Measurements from ENCODE around the gene SYT8. TPM values are rescaled to one million over a fixed set of nuclear protein-coding genes. Genes with fewer than 3 reads are reported as not detected.

Gene SYT8
- total RNA-seq, 6 experiments from 2014 or later: 0.68 TPM; not detected in 5

- H3K9me3 ChIP-seq: no peaks in the 10 kb centered on the region
- peak overlapping the region; percentile 6 to 54 (median 49) for H3K27ac ChIP-seq
- no peaks in the 10 kb centered on the region for H3K27me3 ChIP-seq
- ATAC-seq (peak; percentile 3 to 45 (median 24)), DNase-seq (peak in 2 of 3 donors; percentile 71 to 83)
- H3K36me3 ChIP-seq: no peaks in the 10 kb centered on the region
- intact Hi-C loops (cut with DNase I): loop anchor here in 1 of 2 donors (10.0 kb wide), 1 partner anchor 315 kb away; no protein-coding TSS in a partner anchor
- WGBS (ENCODE audit: insufficient coverage, low coverage, low lambda C conversion rate, missing lambda C conversion rate): 29% methylated on average over 6 of the region's 26 CpGs
- H3K4me1 ChIP-seq: peaks cover 0 to 4% (median 0%) of the 10 kb centered on the region in 4 donors
- H3K4me3 ChIP-seq: no peak overlapping the region
- no peak for TF ChIP-seq POLR2A (IDR thresholded peaks at IDR 0.05)
- TF ChIP-seq, protein P1, sequence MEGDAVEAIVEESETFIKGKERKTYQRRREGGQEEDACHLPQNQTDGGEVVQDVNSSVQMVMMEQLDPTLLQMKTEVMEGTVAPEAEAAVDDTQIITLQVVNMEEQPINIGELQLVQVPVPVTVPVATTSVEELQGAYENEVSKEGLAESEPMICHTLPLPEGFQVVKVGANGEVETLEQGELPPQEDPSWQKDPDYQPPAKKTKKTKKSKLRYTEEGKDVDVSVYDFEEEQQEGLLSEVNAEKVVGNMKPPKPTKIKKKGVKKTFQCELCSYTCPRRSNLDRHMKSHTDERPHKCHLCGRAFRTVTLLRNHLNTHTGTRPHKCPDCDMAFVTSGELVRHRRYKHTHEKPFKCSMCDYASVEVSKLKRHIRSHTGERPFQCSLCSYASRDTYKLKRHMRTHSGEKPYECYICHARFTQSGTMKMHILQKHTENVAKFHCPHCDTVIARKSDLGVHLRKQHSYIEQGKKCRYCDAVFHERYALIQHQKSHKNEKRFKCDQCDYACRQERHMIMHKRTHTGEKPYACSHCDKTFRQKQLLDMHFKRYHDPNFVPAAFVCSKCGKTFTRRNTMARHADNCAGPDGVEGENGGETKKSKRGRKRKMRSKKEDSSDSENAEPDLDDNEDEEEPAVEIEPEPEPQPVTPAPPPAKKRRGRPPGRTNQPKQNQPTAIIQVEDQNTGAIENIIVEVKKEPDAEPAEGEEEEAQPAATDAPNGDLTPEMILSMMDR (IDR thresholded peaks at IDR 0.05): no peak
Measured at GRCh38 chr11:1839924-1840779, 5.4 kb downstream of the SYT8 start.

- Histone ChIP-seq H3K4me1 (peaks cover 0 to 4% (median 0%) of the 10 kb centered on the region in 4 donors), H3K9me3 (no peaks in the 10 kb centered on the region), H3K4me3 (no peak overlapping the region), H3K27me3 (no peaks in the 10 kb centered on the region), H3K36me3 (no peaks in the 10 kb centered on the region), H3K27ac (no peak overlapping the region)
- ATAC-seq: no peak
- WGBS (ENCODE audit: insufficient coverage, low coverage, low lambda C conversion rate, missing lambda C conversion rate): 80% methylated on average over 7 of the region's 37 CpGs
- TF ChIP-seq, protein P1 (IDR thresholded peaks at IDR 0.05): no peak
- TF ChIP-seq POLR2A (IDR thresholded peaks at IDR 0.05): no peak
- peak in 2 of 3 donors; percentile 23 to 61 for DNase-seq
- intact Hi-C loops (cut with DNase I): no loop called here
Measured at GRCh38 chr11:1840780-1841480, 6.1 kb downstream of the SYT8 start.

- ATAC-seq (no peak), DNase-seq (peak in 2 of 3 donors; percentile 18 to 52)
- intact Hi-C loops (cut with DNase I): no loop called here
- no peaks in the 10 kb centered on the region for H3K9me3 ChIP-seq
- TF ChIP-seq POLR2A (IDR thresholded peaks at IDR 0.05): no peak
- TF ChIP-seq, protein P1 (IDR thresholded peaks at IDR 0.05): no peak
- no peak overlapping the region for H3K4me3 ChIP-seq
- no peaks in the 10 kb centered on the region for H3K27me3 ChIP-seq
- WGBS (ENCODE audit: insufficient coverage, low coverage, low lambda C conversion rate, missing lambda C conversion rate): 89% methylated on average over 4 of the region's 19 CpGs
- peaks cover 0 to 4% (median 0%) of the 10 kb centered on the region in 4 donors for H3K4me1 ChIP-seq
- H3K36me3 ChIP-seq: no peaks in the 10 kb centered on the region
- no peak overlapping the region for H3K27ac ChIP-seq
Measured at GRCh38 chr11:1841511-1842148, 6.8 kb downstream of the SYT8 start.

All from right lobe of liver (tissue), 6 donors.